Hepatocyte (in vitro differentiated cells): Measurements from ENCODE around the gene HINT2.

ENCODE experiments used
- EZH2 ChIP-seq: fragments of 200-600 bp; sonication (generic); IDR thresholded peaks from 2 replicates; pipeline ENCODE4 v1.6.1; 2016; ENCODE audit warnings: antibody characterized with exemption, mild to moderate bottlenecking, borderline replicate concordance
- EZH2phosphoT487 ChIP-seq: fragments of 200-600 bp; sonication (generic); IDR thresholded peaks from one replicate; pipeline ENCODE4 v1.6.1; 2018; ENCODE audit warnings: antibody characterized with exemption, mild to moderate bottlenecking, low read depth, moderate library complexity; ENCODE audit not compliant: unreplicated experiment, severe bottlenecking
- TF ChIP-seq, protein P1 (sequence below): fragments of 200-600 bp; sonication (generic); IDR thresholded peaks from 2 replicates; pipeline ENCODE4 v1.5.1; 2016; ENCODE audit warnings: antibody characterized with exemption, mild to moderate bottlenecking; ENCODE audit not compliant: poor library complexity

DNA sequence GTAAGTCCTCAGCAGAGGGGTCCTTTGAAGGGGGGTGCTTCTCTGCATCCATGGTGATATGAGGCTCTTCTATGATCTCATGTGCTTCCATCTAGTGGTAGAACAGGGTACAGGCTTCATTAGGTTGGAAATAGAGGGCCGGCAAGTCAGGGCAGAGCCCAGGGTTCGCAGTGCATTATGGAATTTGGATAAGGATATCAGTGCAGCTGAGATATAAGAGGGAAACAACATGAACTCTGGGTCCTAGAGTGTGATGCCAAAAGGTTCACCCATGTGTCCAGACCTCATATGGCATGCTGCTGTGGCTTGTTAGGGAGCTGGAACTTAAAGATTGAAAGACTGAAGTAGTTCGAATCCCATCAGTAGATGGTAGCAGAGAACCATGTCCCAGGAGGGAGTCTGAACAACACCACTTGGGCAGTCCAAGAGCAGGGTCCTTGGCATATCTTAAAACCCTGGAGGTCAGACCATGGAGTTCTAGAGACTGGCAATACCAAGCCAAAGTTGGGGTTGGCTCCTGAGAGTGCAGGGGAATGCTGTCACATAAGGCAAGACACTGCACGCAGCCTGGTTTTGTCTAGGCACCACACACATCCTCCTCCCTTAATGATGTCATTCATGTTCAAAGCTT, 11.3 kb upstream of the HINT2 start:
- TF ChIP-seq, protein P1, sequence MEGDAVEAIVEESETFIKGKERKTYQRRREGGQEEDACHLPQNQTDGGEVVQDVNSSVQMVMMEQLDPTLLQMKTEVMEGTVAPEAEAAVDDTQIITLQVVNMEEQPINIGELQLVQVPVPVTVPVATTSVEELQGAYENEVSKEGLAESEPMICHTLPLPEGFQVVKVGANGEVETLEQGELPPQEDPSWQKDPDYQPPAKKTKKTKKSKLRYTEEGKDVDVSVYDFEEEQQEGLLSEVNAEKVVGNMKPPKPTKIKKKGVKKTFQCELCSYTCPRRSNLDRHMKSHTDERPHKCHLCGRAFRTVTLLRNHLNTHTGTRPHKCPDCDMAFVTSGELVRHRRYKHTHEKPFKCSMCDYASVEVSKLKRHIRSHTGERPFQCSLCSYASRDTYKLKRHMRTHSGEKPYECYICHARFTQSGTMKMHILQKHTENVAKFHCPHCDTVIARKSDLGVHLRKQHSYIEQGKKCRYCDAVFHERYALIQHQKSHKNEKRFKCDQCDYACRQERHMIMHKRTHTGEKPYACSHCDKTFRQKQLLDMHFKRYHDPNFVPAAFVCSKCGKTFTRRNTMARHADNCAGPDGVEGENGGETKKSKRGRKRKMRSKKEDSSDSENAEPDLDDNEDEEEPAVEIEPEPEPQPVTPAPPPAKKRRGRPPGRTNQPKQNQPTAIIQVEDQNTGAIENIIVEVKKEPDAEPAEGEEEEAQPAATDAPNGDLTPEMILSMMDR = peak; percentile 72
- no peak for TF ChIP-seq EZH2
- TF ChIP-seq EZH2phosphoT487 = no peak
